ENCODE data around the gene PRR9.

GRCh38 chr1:153260585-153261280 lies 43.3 kb downstream of the PRR9 start:
- no peak for TF ChIP-seq CTCF (IDR thresholded peaks at IDR 0.05; ENCODE audit: borderline replicate concordance, extremely low read depth, low read length, poor library complexity, severe bottlenecking)
- no peak for TF ChIP-seq EZH2 (IDR thresholded peaks at IDR 0.05; ENCODE audit: borderline replicate concordance, low read depth, low read length, severe bottlenecking)

Measured in DND-41 (cell line).